ENCODE measurements around the gene ZNF592.
A peak's percentile ranks its signal among the peaks of the same experiment; 100 is the strongest.
"Not testable (repeated sequence)": the region's sequence is repeated elsewhere in the genome, so short reads cannot be mapped to it uniquely, and the experiment has no call there.

Gene ZNF592

GRCh38 chr15:84834229-84834955 is 86.0 kb downstream of the ZNF592 start:
- Mint-ChIP-seq H3K27ac (no peak overlapping the region), H3K4me3 (no peak overlapping the region), H3K36me3 (no peaks in the 10 kb centered on the region), H3K4me1 (no peaks in the 10 kb centered on the region), H3K9me3 (no peaks in the 10 kb centered on the region)
- ATAC-seq = no peak
- DNase-seq (ENCODE audit: low spot score in 2 of 2) = no peak

- ATAC-seq (peak; percentile 29), DNase-seq (ENCODE audit: low spot score in 2 of 2) (no peak)
- Mint-ChIP-seq H3K9me3 (no peaks in the 10 kb centered on the region), H3K27ac (no peak overlapping the region), H3K36me3 (no peaks in the 10 kb centered on the region), H3K4me1 (no peaks in the 10 kb centered on the region), H3K4me3 (no peak overlapping the region)
Observed at GRCh38 chr15:84834969-84835368, 86.6 kb downstream of the ZNF592 start.

- H3K9me3 Mint-ChIP-seq = no peaks in the 10 kb centered on the region
- no peak for ATAC-seq
- no peak for DNase-seq (ENCODE audit: low spot score in 2 of 2)
- H3K4me3 Mint-ChIP-seq = no peak overlapping the region
- H3K27ac Mint-ChIP-seq = no peak overlapping the region
- peaks cover 2% of the 10 kb centered on the region for H3K4me1 Mint-ChIP-seq
- H3K36me3 Mint-ChIP-seq = no peaks in the 10 kb centered on the region
Observed at GRCh38 chr15:84835661-84836337, 87.4 kb downstream of the ZNF592 start.

GRCh38 chr15:84836844-84837243 is 88.5 kb downstream of the ZNF592 start:
- H3K36me3 Mint-ChIP-seq = no peaks in the 10 kb centered on the region
- H3K4me1 Mint-ChIP-seq = peaks cover 10% of the 10 kb centered on the region
- no peak overlapping the region for H3K4me3 Mint-ChIP-seq
- no peak for ATAC-seq
- H3K9me3 Mint-ChIP-seq = no peaks in the 10 kb centered on the region
- H3K27ac Mint-ChIP-seq = no peak overlapping the region
- DNase-seq (ENCODE audit: low spot score in 2 of 2) = no peak

- Mint-ChIP-seq H3K4me1 (peaks cover 10% of the 10 kb centered on the region), H3K27ac (no peak overlapping the region), H3K9me3 (no peaks in the 10 kb centered on the region), H3K36me3 (no peaks in the 10 kb centered on the region), H3K4me3 (no peak overlapping the region)
- ATAC-seq (no peak), DNase-seq (ENCODE audit: low spot score in 2 of 2) (no peak)
Observed at GRCh38 chr15:84839714-84840113, 91.3 kb downstream of the ZNF592 start.

- H3K4me3 Mint-ChIP-seq = no peak overlapping the region
- ATAC-seq (no peak), DNase-seq (ENCODE audit: low spot score in 2 of 2) (no peak)
- H3K27ac Mint-ChIP-seq = no peak overlapping the region
- no peaks in the 10 kb centered on the region for H3K36me3 Mint-ChIP-seq
- no peaks in the 10 kb centered on the region for H3K9me3 Mint-ChIP-seq
- H3K4me1 Mint-ChIP-seq = peaks cover 10% of the 10 kb centered on the region
Observed at GRCh38 chr15:84840255-84840654, 91.9 kb downstream of the ZNF592 start.

GRCh38 chr15:84840741-84841429 is 92.5 kb downstream of the ZNF592 start:
- Mint-ChIP-seq H3K9me3 (no peaks in the 10 kb centered on the region), H3K4me3 (no peak overlapping the region), H3K36me3 (no peaks in the 10 kb centered on the region), H3K27ac (no peak overlapping the region), H3K4me1 (peaks cover 10% of the 10 kb centered on the region)
- peak; percentile 41 for ATAC-seq
- no peak for DNase-seq (ENCODE audit: low spot score in 2 of 2)

- H3K4me3 Mint-ChIP-seq = no peak overlapping the region
- no peak overlapping the region for H3K27ac Mint-ChIP-seq
- DNase-seq (ENCODE audit: low spot score in 2 of 2) (no peak), ATAC-seq (no peak)
- H3K4me1 Mint-ChIP-seq = peaks cover 10% of the 10 kb centered on the region
- H3K9me3 Mint-ChIP-seq = peaks cover 5% of the 10 kb centered on the region
- no peaks in the 10 kb centered on the region for H3K36me3 Mint-ChIP-seq
Observed at GRCh38 chr15:84842781-84843180, 94.4 kb downstream of the ZNF592 start.

GRCh38 chr15:84844964-84845363 is 96.6 kb downstream of the ZNF592 start:
- no peak for ATAC-seq

GRCh38 chr15:84845631-84846030 is 97.2 kb downstream of the ZNF592 start:
- H3K27ac Mint-ChIP-seq, H3K4me3 Mint-ChIP-seq, H3K9me3 Mint-ChIP-seq, H3K36me3 Mint-ChIP-seq: not testable (repeated sequence)
- peak; percentile 50 for ATAC-seq
- peaks cover 10% of the 10 kb centered on the region for H3K4me1 Mint-ChIP-seq
- DNase-seq (ENCODE audit: low spot score in 2 of 2) = peak; percentile 18 to 62

More at GRCh38 chr15:84844964-84845363, 96.6 kb downstream of the ZNF592 start:
- no peak overlapping the region for H3K27ac Mint-ChIP-seq
- no peak for DNase-seq (ENCODE audit: low spot score in 2 of 2)
- peaks cover 10% of the 10 kb centered on the region for H3K4me1 Mint-ChIP-seq
- H3K36me3 Mint-ChIP-seq = no peaks in the 10 kb centered on the region
- H3K4me3 Mint-ChIP-seq = no peak overlapping the region
- peaks cover 5% of the 10 kb centered on the region for H3K9me3 Mint-ChIP-seq

GRCh38 chr15:84846269-84846668 is 97.9 kb downstream of the ZNF592 start:
- Mint-ChIP-seq H3K27ac (no peak overlapping the region), H3K36me3 (no peaks in the 10 kb centered on the region), H3K9me3 (peaks cover 5% of the 10 kb centered on the region), H3K4me1 (peaks cover 4% of the 10 kb centered on the region), H3K4me3 (no peak overlapping the region)
- DNase-seq (ENCODE audit: low spot score in 2 of 2) (no peak), ATAC-seq (no peak)

GRCh38 chr15:84847382-84847781 is 99.0 kb downstream of the ZNF592 start:
- no peaks in the 10 kb centered on the region for H3K4me1 Mint-ChIP-seq
- no peak overlapping the region for H3K27ac Mint-ChIP-seq
- no peak overlapping the region for H3K4me3 Mint-ChIP-seq
- ATAC-seq (no peak), DNase-seq (ENCODE audit: low spot score in 2 of 2) (no peak)
- no peaks in the 10 kb centered on the region for H3K36me3 Mint-ChIP-seq
- peaks cover 5% of the 10 kb centered on the region for H3K9me3 Mint-ChIP-seq

GRCh38 chr15:84852212-84852611 is 103.8 kb downstream of the ZNF592 start:
- no peak overlapping the region for H3K27ac Mint-ChIP-seq
- H3K4me1 Mint-ChIP-seq = no peaks in the 10 kb centered on the region
- peaks cover under 1% of the 10 kb centered on the region for H3K9me3 Mint-ChIP-seq
- H3K36me3 Mint-ChIP-seq = no peaks in the 10 kb centered on the region
- DNase-seq (ENCODE audit: low spot score in 2 of 2) = no peak
- ATAC-seq = no peak
- no peak overlapping the region for H3K4me3 Mint-ChIP-seq

- Mint-ChIP-seq H3K9me3 (no peaks in the 10 kb centered on the region), H3K27ac (peak overlapping the region; percentile 77), H3K4me1 (no peaks in the 10 kb centered on the region), H3K36me3 (no peaks in the 10 kb centered on the region), H3K4me3 (no peak overlapping the region)
- DNase-seq (ENCODE audit: low spot score in 2 of 2) = no peak
- no peak for ATAC-seq
Observed at GRCh38 chr15:84855136-84855535, 106.7 kb downstream of the ZNF592 start.

- H3K4me3 Mint-ChIP-seq = no peak overlapping the region
- H3K27ac Mint-ChIP-seq = peak overlapping the region; percentile 77
- ATAC-seq = no peak
- H3K4me1 Mint-ChIP-seq = no peaks in the 10 kb centered on the region
- no peak for DNase-seq (ENCODE audit: low spot score in 2 of 2)
- no peaks in the 10 kb centered on the region for H3K9me3 Mint-ChIP-seq
- no peaks in the 10 kb centered on the region for H3K36me3 Mint-ChIP-seq
Observed at GRCh38 chr15:84855765-84856164, 107.4 kb downstream of the ZNF592 start.

Measured in stimulated activated effector memory CD8-positive, alpha-beta T cell treated with anti-CD3 and anti-CD28 coated beads, Interleukin-12 subunit alpha, Interleukin-12 subunit beta, amount 100 ng/mL, for 72 hours (primary cell).